Testis (tissue), 3 donors: ENCODE data around the gene REV3L. TPM values are rescaled to one million over a fixed set of nuclear protein-coding genes. Genes with fewer than 3 reads are reported as not detected.

Experiments
- DNase-seq: peaks from one replicate; pipeline ENCODE4 v3.0.0-alpha.2; 2019
- H3K27ac ChIP-seq, 2 donors: fragments of 200-600 bp; sonication (generic); one replicate each; pipeline ENCODE4 v1.5.1; 2019
- H3K27me3 ChIP-seq: fragments of 200-600 bp; sonication (generic); one replicate; pipeline ENCODE4 v1.5.1; 2019
- H3K36me3 ChIP-seq: fragments of 200-600 bp; sonication (generic); one replicate; pipeline ENCODE4 v1.5.1; 2017; ENCODE audit warnings: low read depth; ENCODE audit errors: missing control alignments
- H3K4me1 ChIP-seq: fragments of 200-600 bp; sonication (generic); one replicate; pipeline ENCODE4 v1.5.1; 2019
- H3K4me3 ChIP-seq, 2 donors: fragments of 200-600 bp; sonication (generic); one replicate each; pipeline ENCODE4 v1.5.1; 2017 to 2019
- H3K9me3 ChIP-seq: fragments of 200-600 bp; sonication (generic); one replicate; pipeline ENCODE4 v1.5.1; 2017
- CTCF ChIP-seq, 3 experiments: fragments of 450-650 bp in 2 of 3; fragments of 200-600 bp in 1 of 3; sonication (generic) in 1 of 3; IDR thresholded peaks; one replicate each; pipeline ENCODE4 v1.5.1; 2016 to 2019; ENCODE audit warnings: antibody characterized with exemption in 3 of 3, mild to moderate bottlenecking in 2 of 3, moderate library complexity in 1 of 3
- POLR2A ChIP-seq: fragments of 450-650 bp; IDR thresholded peaks from one replicate; pipeline ENCODE4 v1.6.1; 2017; ENCODE audit warnings: antibody characterized with exemption, mild to moderate bottlenecking, moderate library complexity
- WGBS, 2 donors: methylation state at CpG; one replicate each; pipeline ENCODE4 v1.1.5; 2018; 5-methylcytosine and 5-hydroxymethylcytosine counted together
- intact Hi-C: fragments of 100-400 bp; cut with DNase I; formaldehyde crosslinking; loops from one replicate; pipeline ENCODE4 v1.15.1; 2023; ENCODE audit warnings: low total_unique reads
- polyA plus RNA-seq: library from polyadenylated mRNA; stranded (reverse); fragments of 350-450 nt; fragmentation: Illumina TruSeq; extraction: RNeasy Lipid Tissue Mini Kit (QIAGEN cat#74804); gene quantifications from one replicate; pipeline ENCODE4 v1.2.3, GENCODE V29; 2014; ENCODE audit warnings: low read depth, low replicate concordance; ENCODE audit not compliant: insufficient read depth
- total RNA-seq, 2 donors: library from RNA; depleted of rRNA; stranded (reverse); fragments of >200 nt; gene quantifications; one replicate each; pipeline ENCODE4 v1.2.3, GENCODE V29; 2016

REV3L gene
- total and polyA plus RNA-seq, 3 donors from 2014 or later = 11.1 to 56.8 (median 48.8) TPM

DNA sequence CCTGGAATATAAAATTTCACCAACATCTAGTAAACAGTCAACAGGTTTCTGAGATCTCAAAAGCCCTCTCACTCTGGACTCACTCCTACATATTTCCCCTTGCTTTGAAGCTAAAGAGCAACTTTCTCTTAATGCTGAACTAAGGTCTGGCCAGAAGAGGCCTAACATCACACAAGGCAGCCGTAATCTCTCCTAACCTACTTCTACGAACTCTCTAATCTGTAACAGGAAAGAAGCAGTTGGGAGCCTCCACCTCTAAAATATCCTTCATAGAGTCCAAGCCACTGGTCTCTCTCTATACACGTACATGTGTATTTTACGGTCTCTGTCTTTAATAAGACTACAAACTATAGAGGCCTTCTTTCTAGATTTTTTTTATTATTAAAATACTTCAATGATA, 72.0 kb downstream of the REV3L start:
- Histone ChIP-seq H3K27me3 (no peaks in the 10 kb centered on the region), H3K36me3 (no peaks in the 10 kb centered on the region), H3K4me1 (no peaks in the 10 kb centered on the region), H3K9me3 (no peaks in the 10 kb centered on the region), H3K27ac (no peak overlapping the region), H3K4me3 (no peak overlapping the region)
- no peak for DNase-seq
- 85 to 88% methylated on average over 4 of the region's 4 CpGs for WGBS, 2 donors
- intact Hi-C loops = no loop called here
- TF ChIP-seq CTCF (IDR thresholded peaks at IDR 0.05) = no peak
- no peak for TF ChIP-seq POLR2A

GRCh38 chr6:111410371-111410770, 72.6 kb downstream of the REV3L start:
- 74 to 82% methylated on average over 3 of the region's 3 CpGs for WGBS, 2 donors
- DNase-seq = no peak
- TF ChIP-seq CTCF (IDR thresholded peaks at IDR 0.05) (no peak), POLR2A (no peak)
- Histone ChIP-seq H3K36me3 (no peaks in the 10 kb centered on the region), H3K27ac (no peak overlapping the region), H3K4me1 (no peaks in the 10 kb centered on the region), H3K4me3 (no peak overlapping the region), H3K9me3 (no peaks in the 10 kb centered on the region), H3K27me3 (no peaks in the 10 kb centered on the region)
- intact Hi-C loops = no loop called here

DNA sequence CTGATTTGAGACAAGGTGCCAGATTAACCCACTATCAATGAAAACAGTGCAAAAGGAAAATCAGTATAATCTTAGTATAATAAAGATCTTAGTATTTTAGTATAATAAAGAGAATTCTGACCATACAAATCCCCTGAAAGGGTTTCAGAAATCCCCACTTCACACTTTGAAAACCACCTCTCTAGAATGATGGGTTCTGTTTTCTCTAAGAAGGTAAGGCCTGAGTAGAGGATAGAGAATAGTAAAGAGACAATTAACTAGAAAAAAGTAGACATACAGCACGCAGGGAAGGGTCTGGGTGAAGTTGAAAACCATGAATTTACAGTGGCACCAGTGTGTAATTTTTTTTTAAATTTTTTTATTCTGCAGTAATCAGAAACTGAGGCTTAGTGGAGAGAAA, 73.6 kb downstream of the REV3L start:
- Histone ChIP-seq H3K36me3 (no peaks in the 10 kb centered on the region), H3K4me1 (no peaks in the 10 kb centered on the region), H3K4me3 (no peak overlapping the region), H3K27ac (no peak overlapping the region), H3K9me3 (no peaks in the 10 kb centered on the region), H3K27me3 (no peaks in the 10 kb centered on the region)
- WGBS, 2 donors = 94 to 95% methylated on average over 1 of the region's 1 CpG
- TF ChIP-seq CTCF (IDR thresholded peaks at IDR 0.05) = no peak
- TF ChIP-seq POLR2A = no peak
- no peak for DNase-seq
- intact Hi-C loops = no loop called here

- Histone ChIP-seq H3K4me1 (no peaks in the 10 kb centered on the region), H3K9me3 (no peaks in the 10 kb centered on the region), H3K4me3 (no peak overlapping the region), H3K27me3 (no peaks in the 10 kb centered on the region), H3K27ac (no peak overlapping the region), H3K36me3 (no peaks in the 10 kb centered on the region)
- no peak for DNase-seq
- no peak for TF ChIP-seq CTCF (IDR thresholded peaks at IDR 0.05)
- intact Hi-C loops = no loop called here
- WGBS, 2 donors = 79 to 88% methylated on average over 4 of the region's 4 CpGs
Measured at GRCh38 chr6:111407686-111408085, 75.3 kb downstream of the REV3L start.

GRCh38 chr6:111406200-111406721, 76.8 kb downstream of the REV3L start:
- intact Hi-C loops = no loop called here
- 92 to 97% methylated on average over 3 of the region's 3 CpGs for WGBS, 2 donors
- Histone ChIP-seq H3K9me3 (no peaks in the 10 kb centered on the region), H3K4me3 (no peak overlapping the region), H3K4me1 (no peaks in the 10 kb centered on the region), H3K27me3 (no peaks in the 10 kb centered on the region), H3K36me3 (no peaks in the 10 kb centered on the region), H3K27ac (no peak overlapping the region)
- no peak for TF ChIP-seq CTCF (IDR thresholded peaks at IDR 0.05)
- no peak for TF ChIP-seq POLR2A
- DNase-seq = no peak
